ENCODE data around the gene DHPS. TPM values are rescaled to one million over a fixed set of nuclear protein-coding genes. Genes with fewer than 3 reads are reported as not detected.
A peak's percentile ranks its signal among the peaks of the same experiment; 100 is the strongest.

The DHPS gene
- total RNA-seq, 2 donors from 2014 or later, result 55.8 to 136 TPM

GRCh38 chr19:12667731-12668302 lies 13.9 kb downstream of the DHPS start:
- Histone ChIP-seq H3K9me3 (no peaks in the 10 kb centered on the region), H3K4me3 (no peak overlapping the region), H3K27ac (no peak overlapping the region), H3K36me3 (replicated peaks in 1 of 2; ENCODE audit: insufficient read depth in 1 of 2, low read depth in 2 of 2) (peaks cover 7% of the 10 kb centered on the region in 2 donors), H3K27me3 (no peaks in the 10 kb centered on the region), H3K4me1 (peaks cover 50% of the 10 kb centered on the region)
- TF ChIP-seq POLR2A (IDR thresholded peaks at IDR 0.05), result no peak
- no peak for TF ChIP-seq CTCF (IDR thresholded peaks at IDR 0.05)
- ATAC-seq (no peak), DNase-seq (no peak)
- intact Hi-C loops (cut with DNase I), result no loop called here
- 63% methylated on average over 3 to 4 of the region's 4 CpGs for WGBS, 2 donors

- peak; percentile 82 for ATAC-seq
- peak; percentile 21 to 57 (median 48) for TF ChIP-seq POLR2A (IDR thresholded peaks at IDR 0.05)
- TF ChIP-seq CTCF (IDR thresholded peaks at IDR 0.05), result no peak
- peaks cover 44% of the 10 kb centered on the region for H3K4me1 ChIP-seq
- no peaks in the 10 kb centered on the region for H3K27me3 ChIP-seq
- H3K27ac ChIP-seq, result peak within 1 kb of the TSS; percentile 56 to 77 (median 66)
- no peaks in the 10 kb centered on the region for H3K9me3 ChIP-seq
- peak within 1 kb of the TSS; percentile 54 to 72 for H3K4me3 ChIP-seq
- 0 to 1% methylated on average over 3 to 43 of the region's 46 CpGs for WGBS, 2 donors
- peak; percentile 74 to 83 (median 76) for DNase-seq
- intact Hi-C loops (cut with DNase I), result no loop called here
- peaks cover 7% of the 10 kb centered on the region in 2 donors for H3K36me3 ChIP-seq (replicated peaks in 1 of 2; ENCODE audit: insufficient read depth in 1 of 2, low read depth in 2 of 2)
Measured at GRCh38 chr19:12666265-12667048, 15.2 kb downstream of the DHPS start, which contains the start of the genes MAN2B1 and WDR83. MAN2B1 (minus strand) TSS chr19:12666742; CDS start chr19:12666701, 41 bp downstream. WDR83 (plus strand) TSS chr19:12666807; CDS start chr19:12669791, 2,984 bp downstream.

- Histone ChIP-seq H3K27ac (peak overlapping the region in 1 of 4 donors; percentile 69), H3K4me3 (peak overlapping the region in 1 of 2 donors; percentile 72), H3K36me3 (replicated peaks in 1 of 2; ENCODE audit: insufficient read depth in 1 of 2, low read depth in 2 of 2) (peaks cover 7 to 13% of the 10 kb centered on the region in 2 donors), H3K27me3 (no peaks in the 10 kb centered on the region), H3K9me3 (no peaks in the 10 kb centered on the region), H3K4me1 (peaks cover 41% of the 10 kb centered on the region)
- intact Hi-C loops (cut with DNase I), result no loop called here
- no peak for DNase-seq
- ATAC-seq, result peak; percentile 1
- TF ChIP-seq POLR2A (IDR thresholded peaks at IDR 0.05) (no peak), CTCF (IDR thresholded peaks at IDR 0.05) (no peak)
- 21 to 38% methylated on average over 11 to 12 of the region's 12 CpGs for WGBS, 2 donors
Measured at GRCh38 chr19:12665671-12666264, 15.9 kb downstream of the DHPS start.

- ATAC-seq (no peak), DNase-seq (peak in 1 of 4 donors; percentile 70)
- intact Hi-C loops (cut with DNase I), result no loop called here
- peaks cover 36% of the 10 kb centered on the region for H3K4me1 ChIP-seq
- no peak overlapping the region for H3K27ac ChIP-seq
- no peaks in the 10 kb centered on the region for H3K9me3 ChIP-seq
- WGBS, 2 donors, result 78 to 85% methylated on average over 10 of the region's 10 CpGs
- no peak overlapping the region for H3K4me3 ChIP-seq
- H3K36me3 ChIP-seq (replicated peaks in 1 of 2; ENCODE audit: insufficient read depth in 1 of 2, low read depth in 2 of 2), result peaks cover 7 to 13% of the 10 kb centered on the region in 2 donors
- peak in 1 of 3 donors; percentile 11 for TF ChIP-seq POLR2A (IDR thresholded peaks at IDR 0.05)
- TF ChIP-seq CTCF (IDR thresholded peaks at IDR 0.05), result no peak
- H3K27me3 ChIP-seq, result no peaks in the 10 kb centered on the region
Measured at GRCh38 chr19:12665281-12665573, 16.5 kb downstream of the DHPS start.
